Fibroblast of lung (primary cell): ENCODE data around the gene PRDM7.

Source experiments
- CTCF ChIP-seq, 2 donors: IDR thresholded peaks in 1 of 2; conservative IDR thresholded peaks in 1 of 2; 1 replicate in 1 of 2; 2 replicates in 1 of 2; pipeline ENCODE4 v1.5.1; 2011 to 2012; ENCODE audit warnings: low read length in 2 of 2, control low read depth in 1 of 2, inconsistent platforms in 1 of 2, low read depth in 1 of 2, mild to moderate bottlenecking in 1 of 2
- EZH2 ChIP-seq: IDR thresholded peaks from 2 replicates; pipeline ENCODE4 v1.5.1; 2012; ENCODE audit warnings: low read length, control low read depth, mild to moderate bottlenecking; ENCODE audit errors: missing control alignments

- TF ChIP-seq CTCF (conservative IDR thresholded peaks at IDR 0.05 in 1 of 2, IDR thresholded peaks at IDR 0.05 in 1 of 2; ENCODE audit: low read depth in 1 of 2, low read length in 2 of 2): no peak
- no peak for TF ChIP-seq EZH2
Observed at GRCh38 chr16:90072442-90073105, 4.6 kb downstream of the PRDM7 start.
